Measurements from ENCODE around the gene RIMKLA. TPM values are rescaled to one million over a fixed set of nuclear protein-coding genes. Genes with fewer than 3 reads are reported as not detected.

The RIMKLA gene
- total RNA-seq, 1 donor from 2014 or later: 1.7 TPM

DNA sequence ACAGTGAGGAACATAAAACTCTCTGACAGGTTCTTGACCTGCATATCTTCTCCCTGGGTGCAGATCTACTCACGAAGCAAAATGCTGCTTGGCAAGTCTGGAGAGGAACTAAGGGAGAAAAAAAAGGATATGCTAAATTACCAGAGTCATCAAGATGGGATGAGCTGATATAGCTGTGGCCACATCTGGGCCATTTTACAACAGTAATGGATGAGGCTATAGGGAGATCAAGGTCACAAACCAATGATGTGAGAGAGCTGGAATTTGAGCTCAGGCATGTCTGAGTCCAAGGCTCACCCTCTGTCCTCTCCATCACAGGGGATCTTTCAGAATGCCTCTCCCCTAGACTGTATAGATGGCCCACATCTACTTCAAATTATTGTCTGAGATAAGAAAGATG, 49.0 kb downstream of the RIMKLA start:
- DNase-seq (ENCODE audit: low read depth): no peak
- TF ChIP-seq, protein P1, sequence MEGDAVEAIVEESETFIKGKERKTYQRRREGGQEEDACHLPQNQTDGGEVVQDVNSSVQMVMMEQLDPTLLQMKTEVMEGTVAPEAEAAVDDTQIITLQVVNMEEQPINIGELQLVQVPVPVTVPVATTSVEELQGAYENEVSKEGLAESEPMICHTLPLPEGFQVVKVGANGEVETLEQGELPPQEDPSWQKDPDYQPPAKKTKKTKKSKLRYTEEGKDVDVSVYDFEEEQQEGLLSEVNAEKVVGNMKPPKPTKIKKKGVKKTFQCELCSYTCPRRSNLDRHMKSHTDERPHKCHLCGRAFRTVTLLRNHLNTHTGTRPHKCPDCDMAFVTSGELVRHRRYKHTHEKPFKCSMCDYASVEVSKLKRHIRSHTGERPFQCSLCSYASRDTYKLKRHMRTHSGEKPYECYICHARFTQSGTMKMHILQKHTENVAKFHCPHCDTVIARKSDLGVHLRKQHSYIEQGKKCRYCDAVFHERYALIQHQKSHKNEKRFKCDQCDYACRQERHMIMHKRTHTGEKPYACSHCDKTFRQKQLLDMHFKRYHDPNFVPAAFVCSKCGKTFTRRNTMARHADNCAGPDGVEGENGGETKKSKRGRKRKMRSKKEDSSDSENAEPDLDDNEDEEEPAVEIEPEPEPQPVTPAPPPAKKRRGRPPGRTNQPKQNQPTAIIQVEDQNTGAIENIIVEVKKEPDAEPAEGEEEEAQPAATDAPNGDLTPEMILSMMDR (conservative IDR thresholded peaks at IDR 0.05; ENCODE audit: low read depth, low read length): no peak
- H3K4me3 ChIP-seq (ENCODE audit: low read depth, low read length): no peak overlapping the region

DNA sequence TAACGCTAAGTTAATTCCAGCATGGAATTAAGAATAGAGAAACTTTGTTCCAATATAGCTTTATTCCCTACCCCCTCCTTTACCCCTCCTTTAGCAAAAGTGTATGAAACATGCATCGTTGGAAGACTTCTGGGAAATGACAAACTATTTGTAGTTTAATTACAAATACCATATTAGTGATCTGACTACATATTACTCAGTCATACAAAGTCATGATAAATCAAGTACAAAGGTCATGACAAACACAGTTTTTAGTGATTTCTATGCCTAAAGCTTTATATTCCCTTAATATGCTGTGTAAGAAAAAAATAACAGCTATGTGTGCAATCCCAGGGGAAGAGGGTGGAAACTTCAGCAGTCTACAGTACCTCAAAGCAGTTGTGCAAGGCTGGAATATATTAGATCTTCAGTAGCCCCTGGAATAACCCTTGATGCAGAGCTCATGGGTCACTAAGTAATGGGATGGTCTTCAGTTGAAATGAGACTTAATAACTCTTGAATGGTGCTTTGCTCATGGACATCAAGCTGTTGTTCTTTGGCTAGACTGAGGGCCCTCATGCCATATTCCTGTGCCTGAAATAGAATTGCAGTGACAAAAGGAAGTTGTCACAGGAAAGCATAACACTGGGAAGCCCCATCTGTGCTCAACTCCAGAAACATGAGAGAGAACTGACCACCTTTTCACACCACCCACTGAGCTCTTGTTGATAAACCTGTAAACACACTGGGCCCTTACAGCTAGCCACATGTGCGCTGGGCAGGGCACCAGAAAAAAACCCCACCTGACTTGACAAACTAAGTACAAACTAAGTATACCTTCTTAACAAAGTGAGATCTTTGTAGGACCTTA, 49.9 kb downstream of the RIMKLA start:
- DNase-seq (ENCODE audit: low read depth): no peak
- H3K4me3 ChIP-seq (ENCODE audit: low read depth, low read length): no peak overlapping the region
- TF ChIP-seq, protein P1 (conservative IDR thresholded peaks at IDR 0.05; ENCODE audit: low read depth, low read length): no peak

DNA sequence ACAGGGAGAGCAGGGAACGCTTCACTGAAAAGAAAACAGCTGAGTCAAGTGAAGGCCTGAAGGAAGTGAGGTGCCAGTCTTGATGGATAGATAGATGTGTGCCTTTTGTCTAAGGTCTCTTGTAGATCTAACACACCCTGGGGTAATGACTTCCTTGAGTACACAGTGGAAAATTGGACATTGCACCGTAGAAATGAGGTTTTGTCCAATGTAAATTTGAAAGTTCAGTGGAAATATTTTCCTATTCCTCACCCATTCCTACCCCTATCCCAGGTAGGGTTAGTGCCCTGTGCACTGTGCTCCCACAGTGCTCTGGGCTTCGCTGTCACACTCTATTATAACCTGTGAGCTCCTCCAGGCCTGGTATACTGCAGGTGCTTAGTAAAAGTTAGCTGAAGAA, 50.9 kb downstream of the RIMKLA start:
- DNase-seq (ENCODE audit: low read depth): no peak
- H3K4me3 ChIP-seq (ENCODE audit: low read depth, low read length): no peak overlapping the region
- TF ChIP-seq, protein P1 (conservative IDR thresholded peaks at IDR 0.05; ENCODE audit: low read depth, low read length): no peak

DNA sequence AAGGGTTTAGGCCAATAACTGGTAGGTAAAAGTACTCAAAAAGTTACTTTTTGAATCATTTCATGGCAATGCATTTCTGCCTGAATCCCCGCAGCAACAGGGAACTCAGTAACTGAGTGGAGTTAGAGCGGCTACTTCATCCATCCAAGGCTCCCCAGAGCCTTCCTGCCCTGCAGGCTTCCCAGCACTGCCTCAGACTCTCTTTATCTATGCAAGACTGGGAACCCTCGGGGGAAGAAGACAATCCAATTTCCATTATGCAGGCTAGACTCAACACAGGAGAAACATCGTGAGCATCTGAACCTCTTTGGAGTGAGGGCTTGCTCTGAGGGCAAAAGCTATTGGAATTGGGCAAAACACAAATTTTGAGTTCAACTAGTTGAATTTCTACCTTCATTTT, 52.1 kb downstream of the RIMKLA start:
- DNase-seq (ENCODE audit: low read depth): no peak
- no peak overlapping the region for H3K4me3 ChIP-seq (ENCODE audit: low read depth, low read length)
- TF ChIP-seq, protein P1 (conservative IDR thresholded peaks at IDR 0.05; ENCODE audit: low read depth, low read length): no peak

DNA sequence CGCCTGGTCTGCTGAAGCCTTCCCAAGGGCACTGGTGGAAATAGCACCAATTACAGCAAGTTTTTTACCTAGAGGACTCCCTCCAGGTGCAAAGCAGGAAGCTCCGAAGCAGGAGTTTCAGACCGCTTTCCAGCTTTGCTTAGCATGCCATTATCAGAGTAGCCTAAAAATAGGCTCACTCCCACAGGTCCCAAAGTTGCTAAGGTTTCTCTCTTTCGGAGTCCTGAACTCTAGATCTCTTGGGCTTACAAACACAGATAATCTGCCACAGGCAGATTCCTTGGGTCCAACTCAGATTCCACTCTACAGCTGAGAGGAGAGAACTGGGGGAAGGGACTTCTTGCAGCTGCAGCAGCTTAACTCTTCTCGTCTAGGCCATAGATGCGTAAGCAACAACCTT, 52.8 kb downstream of the RIMKLA start:
- DNase-seq (ENCODE audit: low read depth): no peak
- no peak overlapping the region for H3K4me3 ChIP-seq (ENCODE audit: low read depth, low read length)
- TF ChIP-seq, protein P1 (conservative IDR thresholded peaks at IDR 0.05; ENCODE audit: low read depth, low read length): no peak

DNA sequence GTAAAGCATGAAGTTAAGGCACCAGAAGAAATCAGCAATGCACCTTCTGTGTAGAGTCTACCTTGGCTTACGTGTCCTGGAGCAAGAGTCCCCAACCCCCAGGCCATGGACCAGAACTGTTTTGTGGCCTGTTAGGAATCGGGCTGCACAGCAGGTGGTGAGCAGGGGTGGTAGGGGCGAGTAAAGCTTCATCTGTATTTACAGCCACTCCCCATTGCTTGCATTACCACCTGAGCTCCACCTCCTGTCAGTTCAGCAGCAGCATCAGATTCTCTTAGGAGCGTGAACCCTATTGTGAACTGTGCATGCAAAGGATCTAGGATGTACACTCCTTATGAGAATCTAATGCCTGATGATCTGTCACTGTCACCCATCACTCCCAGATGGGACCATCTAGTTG, 53.7 kb downstream of the RIMKLA start:
- H3K4me3 ChIP-seq (ENCODE audit: low read depth, low read length): no peak overlapping the region
- DNase-seq (ENCODE audit: low read depth): no peak
- TF ChIP-seq, protein P1 (conservative IDR thresholded peaks at IDR 0.05; ENCODE audit: low read depth, low read length): no peak

DNA sequence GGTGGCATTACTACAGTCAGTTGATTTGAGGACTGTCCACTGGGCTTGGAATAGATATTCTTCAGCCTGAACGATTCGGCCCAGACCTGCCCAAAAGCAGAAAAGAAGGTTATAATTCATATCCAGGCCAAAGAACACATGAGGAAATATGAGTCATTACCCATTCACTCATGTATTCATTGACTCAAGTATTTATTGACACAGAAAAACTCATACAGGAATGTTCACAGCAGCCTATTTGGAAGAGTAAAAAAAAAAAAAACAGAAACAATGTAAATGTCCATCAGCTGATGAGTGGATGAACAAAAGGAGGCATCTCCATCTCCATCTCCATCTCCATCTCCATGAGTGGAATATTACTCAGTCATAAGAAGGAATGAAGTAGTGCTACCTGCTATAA, 59.3 kb downstream of the RIMKLA start:
- TF ChIP-seq, protein P1 (conservative IDR thresholded peaks at IDR 0.05; ENCODE audit: low read depth, low read length): no peak
- DNase-seq (ENCODE audit: low read depth): peak; percentile 40
- H3K4me3 ChIP-seq (ENCODE audit: low read depth, low read length): no peak overlapping the region

Data from epithelial cell of proximal tubule (primary cell).